Measurements from ENCODE around the gene PPFIA2. TPM values are rescaled to one million over a fixed set of nuclear protein-coding genes. Genes with fewer than 3 reads are reported as not detected.
"Not testable (repeated sequence)": the region's sequence is repeated elsewhere in the genome, so short reads cannot be mapped to it uniquely, and the experiment has no call there.

PPFIA2 gene
- total RNA-seq, 2 donors from 2014 or later = not detected

DNA sequence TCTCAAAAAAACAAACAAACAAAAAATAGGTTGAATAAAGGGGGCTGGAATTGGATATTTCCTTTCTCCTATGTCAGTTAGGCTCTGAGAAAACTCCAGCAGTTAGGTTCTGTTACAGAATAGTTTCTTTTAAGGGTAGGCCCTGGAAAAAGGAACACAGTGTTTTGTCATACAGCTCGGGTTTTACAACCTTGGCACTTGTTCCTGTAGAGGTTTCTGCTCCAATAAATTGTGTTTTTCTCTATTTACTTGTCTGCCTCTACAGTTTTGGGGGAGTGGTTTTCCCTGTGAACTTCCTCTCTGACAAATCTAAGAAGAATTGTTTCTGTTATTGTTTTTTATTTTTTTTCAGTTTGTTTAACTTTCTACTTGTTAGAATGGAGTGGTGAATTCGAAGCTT, 513.7 kb downstream of the PPFIA2 start:
- Mint-ChIP-seq H3K4me1 (ENCODE audit: low read depth) (no peaks in the 10 kb centered on the region), H3K9me3 (peaks cover 1 to 10% of the 10 kb centered on the region in 2 donors), H3K4me3 (no peak overlapping the region), H3K27ac (no peak overlapping the region), H3K36me3 (ENCODE audit: insufficient read depth in 2 of 2) (peaks cover 0 to 1% of the 10 kb centered on the region in 2 donors), H3K27me3 (ENCODE audit: low read depth) (no peaks in the 10 kb centered on the region)
- DNase-seq (no peak), ATAC-seq (replicated peaks in 1 of 2) (no peak)

DNA sequence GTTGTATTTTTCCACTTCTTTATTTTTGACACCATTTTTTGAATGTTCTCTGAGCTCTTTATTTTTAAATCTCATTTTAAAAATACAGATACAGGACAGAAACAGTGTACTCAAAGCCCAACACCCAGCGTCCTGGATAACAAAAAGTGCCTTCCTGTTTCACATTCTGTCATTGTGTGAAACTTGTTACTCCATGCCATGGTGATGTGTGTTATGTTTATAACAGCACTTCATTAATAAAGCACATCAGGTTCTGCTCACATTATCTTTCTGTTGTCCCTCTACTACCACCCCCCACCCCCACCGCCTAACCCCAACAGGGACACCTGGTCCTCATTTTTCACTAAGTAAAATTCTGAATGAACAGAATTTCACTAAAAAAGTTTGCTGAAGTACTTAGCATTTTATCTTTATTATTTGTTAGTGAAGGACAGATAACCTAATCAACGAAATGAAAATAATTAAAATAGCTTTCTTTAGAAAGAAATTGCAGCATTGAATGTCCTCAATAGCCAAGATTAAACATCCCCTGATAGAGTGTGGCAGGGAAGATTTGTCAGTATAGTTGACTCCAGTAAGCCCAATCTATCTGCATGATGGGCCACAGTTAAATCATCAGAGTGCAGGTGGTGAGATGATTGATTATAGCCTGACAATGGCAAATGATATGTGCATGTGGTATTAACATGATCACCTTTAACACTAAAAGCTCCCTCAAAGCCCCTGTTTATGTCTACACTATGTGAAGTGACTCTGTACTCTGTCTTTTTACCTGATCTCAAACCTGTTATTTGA, 527.4 kb downstream of the PPFIA2 start:
- DNase-seq = no peak
- H3K9me3 Mint-ChIP-seq = peaks cover 0 to 1% of the 10 kb centered on the region in 2 donors
- no peaks in the 10 kb centered on the region for H3K27me3 Mint-ChIP-seq (ENCODE audit: low read depth)
- H3K36me3 Mint-ChIP-seq (ENCODE audit: insufficient read depth in 2 of 2) = no peaks in the 10 kb centered on the region
- H3K27ac Mint-ChIP-seq = no peak overlapping the region
- H3K4me1 Mint-ChIP-seq (ENCODE audit: low read depth) = no peaks in the 10 kb centered on the region
- no peak for ATAC-seq (replicated peaks in 1 of 2)
- no peak overlapping the region for H3K4me3 Mint-ChIP-seq

DNA sequence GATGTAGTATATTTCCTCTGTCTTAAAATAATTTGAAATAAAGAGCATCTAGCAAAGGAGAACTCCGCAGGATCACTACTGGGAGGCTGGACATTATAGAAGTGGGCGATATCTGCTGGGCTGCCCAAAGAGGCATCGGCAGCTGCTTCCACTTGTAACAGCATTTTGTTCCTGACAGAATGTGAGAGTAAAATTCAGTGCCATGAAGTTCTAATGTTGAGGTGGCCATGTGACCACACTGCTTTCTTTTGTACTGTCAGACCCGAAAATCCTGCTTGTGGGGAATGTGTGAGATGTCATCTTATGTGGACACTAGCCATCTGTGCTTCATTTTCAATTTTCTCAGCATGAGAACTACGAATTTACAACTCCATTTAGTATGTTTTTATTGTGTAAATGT, 529.4 kb downstream of the PPFIA2 start:
- H3K27ac Mint-ChIP-seq = no peak overlapping the region
- no peaks in the 10 kb centered on the region for H3K36me3 Mint-ChIP-seq (ENCODE audit: insufficient read depth in 2 of 2)
- H3K9me3 Mint-ChIP-seq = peaks cover 0 to 1% of the 10 kb centered on the region in 2 donors
- ATAC-seq (replicated peaks in 1 of 2) = no peak
- no peak for DNase-seq
- no peaks in the 10 kb centered on the region for H3K4me1 Mint-ChIP-seq (ENCODE audit: low read depth)
- H3K4me3 Mint-ChIP-seq = no peak overlapping the region
- H3K27me3 Mint-ChIP-seq (ENCODE audit: low read depth) = no peaks in the 10 kb centered on the region

DNA sequence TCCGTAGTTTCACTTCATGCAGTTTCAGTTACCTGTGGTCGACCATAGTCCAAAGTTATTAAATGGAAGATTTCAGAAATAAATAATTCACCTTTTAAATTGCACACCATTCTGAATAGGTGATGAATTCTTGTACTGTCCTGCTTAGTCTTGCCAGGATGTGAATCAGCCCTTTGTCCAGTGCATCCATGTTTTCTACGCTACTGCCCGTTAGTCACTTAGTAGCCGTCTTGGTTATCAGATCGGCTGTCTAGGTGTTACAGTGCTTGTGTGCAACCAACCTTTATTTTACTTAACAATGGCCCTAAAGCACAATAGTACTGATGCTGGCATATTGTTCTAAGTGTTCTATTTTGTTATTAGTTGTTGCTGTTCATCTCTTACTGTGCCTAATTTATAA, 534.5 kb downstream of the PPFIA2 start:
- Mint-ChIP-seq H3K9me3 (peaks cover 0 to 1% of the 10 kb centered on the region in 2 donors), H3K27ac (no peak overlapping the region), H3K36me3 (ENCODE audit: insufficient read depth in 2 of 2) (no peaks in the 10 kb centered on the region), H3K4me1 (ENCODE audit: low read depth) (no peaks in the 10 kb centered on the region), H3K27me3 (ENCODE audit: low read depth) (no peaks in the 10 kb centered on the region), H3K4me3 (no peak overlapping the region)
- ATAC-seq (replicated peaks in 1 of 2) (no peak), DNase-seq (no peak)

DNA sequence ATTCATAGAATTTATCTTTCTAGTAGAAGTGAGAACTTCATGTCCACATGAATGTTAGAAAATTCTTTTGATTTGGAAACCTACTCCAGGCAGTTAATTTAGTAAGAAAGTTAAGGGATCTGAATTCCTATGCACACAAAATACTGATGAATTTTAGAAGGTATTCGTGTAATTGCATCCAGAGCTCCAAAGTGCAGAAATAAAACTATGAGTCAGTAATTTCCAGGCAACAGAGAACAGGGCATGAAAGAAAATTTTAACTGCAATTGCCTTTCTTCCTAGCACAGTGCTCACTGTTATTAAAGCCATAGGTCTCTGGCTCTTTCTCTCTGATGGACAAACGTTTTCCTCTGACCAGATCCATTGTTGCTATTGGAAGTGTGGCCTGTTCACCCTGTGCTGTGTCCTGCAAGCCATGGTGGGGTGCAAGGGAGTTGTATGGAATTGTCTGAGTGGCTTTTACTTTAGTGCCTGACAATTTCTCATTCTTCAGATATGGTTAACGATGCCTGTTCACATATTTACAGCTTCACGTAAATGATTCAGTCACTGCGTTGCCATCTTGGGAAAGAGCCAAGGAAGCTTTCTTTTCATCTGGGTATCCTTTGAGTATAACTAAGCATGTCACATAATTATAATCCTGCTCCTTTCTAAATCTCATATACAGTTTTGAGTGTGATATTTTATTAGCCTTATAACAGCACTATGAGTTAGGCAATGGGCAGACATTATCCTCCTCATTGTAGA, 536.1 kb downstream of the PPFIA2 start:
- Mint-ChIP-seq H3K27ac (no peak overlapping the region), H3K4me1 (ENCODE audit: low read depth) (no peaks in the 10 kb centered on the region), H3K27me3 (ENCODE audit: low read depth) (no peaks in the 10 kb centered on the region), H3K4me3 (no peak overlapping the region), H3K36me3 (ENCODE audit: insufficient read depth in 2 of 2) (no peaks in the 10 kb centered on the region), H3K9me3 (no peaks in the 10 kb centered on the region)
- DNase-seq (no peak), ATAC-seq (replicated peaks in 1 of 2) (no peak)

DNA sequence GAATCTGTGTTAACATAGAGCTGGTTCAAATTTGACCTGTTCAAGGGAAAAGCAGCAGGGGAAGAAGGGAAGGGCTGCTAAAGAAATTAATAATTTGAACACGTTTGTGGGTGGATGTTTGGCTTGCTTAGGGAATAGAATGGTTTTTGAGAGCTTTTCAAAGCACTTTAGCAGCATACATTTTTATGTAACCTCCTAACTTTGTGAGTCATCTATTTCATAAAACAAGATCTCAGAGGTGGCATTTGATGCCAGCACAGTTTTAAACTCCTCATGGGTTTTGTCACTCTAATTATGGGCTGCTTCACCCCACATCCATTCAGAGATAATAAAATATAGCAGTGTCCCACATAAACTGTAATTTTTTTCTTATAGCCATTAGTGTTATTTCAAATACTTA, 537.5 kb downstream of the PPFIA2 start:
- H3K4me3 Mint-ChIP-seq = no peak overlapping the region

GRCh38 chr12:81216739-81217138, 542.4 kb downstream of the PPFIA2 start:
- no peak for ATAC-seq (replicated peaks in 1 of 2)

More for the DNA sequence above, 537.5 kb downstream of the PPFIA2 start:
- H3K9me3 Mint-ChIP-seq = no peaks in the 10 kb centered on the region
- H3K27ac Mint-ChIP-seq = no peak overlapping the region
- no peaks in the 10 kb centered on the region for H3K27me3 Mint-ChIP-seq (ENCODE audit: low read depth)
- no peaks in the 10 kb centered on the region for H3K4me1 Mint-ChIP-seq (ENCODE audit: low read depth)
- ATAC-seq (replicated peaks in 1 of 2) = no peak
- DNase-seq = no peak
- H3K36me3 Mint-ChIP-seq (ENCODE audit: insufficient read depth in 2 of 2) = no peaks in the 10 kb centered on the region

DNA sequence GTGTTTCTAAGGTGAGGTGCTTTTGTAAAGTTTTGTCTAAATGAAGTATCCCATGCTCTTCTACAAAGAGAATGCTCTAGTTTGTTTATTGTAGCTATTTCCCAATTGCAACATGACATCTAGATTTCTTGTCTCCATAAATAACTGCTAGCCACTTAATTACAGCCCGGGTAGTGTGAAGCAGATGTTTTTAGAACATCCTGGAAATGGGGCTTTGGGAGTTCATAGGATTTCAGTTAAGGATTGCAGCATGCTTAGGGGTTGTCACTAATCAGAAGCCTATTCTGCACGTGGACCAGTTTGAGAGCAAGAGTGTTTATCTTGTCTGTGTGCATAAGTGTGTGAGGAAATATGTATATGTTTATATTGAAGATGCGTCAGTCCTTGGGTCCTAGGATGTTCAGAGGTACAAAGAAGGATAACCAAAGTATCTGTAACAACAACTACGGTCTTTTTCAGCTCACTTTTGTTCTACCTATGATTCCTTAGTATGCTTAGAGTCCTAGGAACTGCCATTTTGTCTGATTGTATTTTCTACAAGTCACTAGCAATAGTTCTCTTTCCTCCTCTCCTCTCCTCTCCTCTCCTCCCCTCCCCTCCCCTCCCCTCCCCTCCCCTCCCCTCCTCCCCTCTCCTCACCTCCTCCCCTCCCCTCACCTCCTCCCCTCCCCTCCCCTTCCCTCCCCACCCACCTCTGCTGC, 546.0 kb downstream of the PPFIA2 start:
- H3K9me3 Mint-ChIP-seq = peaks cover 0 to 5% of the 10 kb centered on the region in 2 donors
- no peaks in the 10 kb centered on the region for H3K27me3 Mint-ChIP-seq (ENCODE audit: low read depth)
- no peaks in the 10 kb centered on the region for H3K36me3 Mint-ChIP-seq (ENCODE audit: insufficient read depth in 2 of 2)
- no peaks in the 10 kb centered on the region for H3K4me1 Mint-ChIP-seq (ENCODE audit: low read depth)
- no peak overlapping the region for H3K4me3 Mint-ChIP-seq
- no peak overlapping the region for H3K27ac Mint-ChIP-seq
- ATAC-seq (replicated peaks in 1 of 2) = no peak
- no peak for DNase-seq

More at GRCh38 chr12:81216739-81217138, 542.4 kb downstream of the PPFIA2 start:
- no peaks in the 10 kb centered on the region for H3K36me3 Mint-ChIP-seq (ENCODE audit: insufficient read depth in 2 of 2)
- H3K4me1 Mint-ChIP-seq (ENCODE audit: low read depth) = no peaks in the 10 kb centered on the region
- no peak overlapping the region for H3K4me3 Mint-ChIP-seq
- DNase-seq = no peak
- H3K27me3 Mint-ChIP-seq (ENCODE audit: low read depth) = no peaks in the 10 kb centered on the region
- no peak overlapping the region for H3K27ac Mint-ChIP-seq
- peaks cover 0 to 5% of the 10 kb centered on the region in 2 donors for H3K9me3 Mint-ChIP-seq

DNA sequence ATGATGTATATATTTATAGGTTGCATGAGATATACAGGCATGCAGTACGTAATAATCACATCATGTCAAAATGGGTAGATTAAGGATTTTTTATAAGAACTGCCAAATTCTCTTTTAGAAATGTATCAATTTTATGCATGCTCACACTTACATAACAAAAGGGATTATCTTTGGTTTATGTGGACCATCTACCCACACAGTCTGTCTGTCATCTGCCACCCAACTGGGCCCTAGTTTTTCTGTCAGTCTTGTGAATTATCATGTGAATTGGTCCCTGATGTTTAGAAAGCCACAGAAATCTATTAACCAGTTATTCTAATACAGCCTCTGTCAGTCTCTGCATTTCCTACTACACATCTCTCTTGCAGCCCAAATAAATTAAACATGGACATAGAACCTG, 547.8 kb downstream of the PPFIA2 start:
- peaks cover 0 to 5% of the 10 kb centered on the region in 2 donors for H3K9me3 Mint-ChIP-seq
- no peak overlapping the region for H3K27ac Mint-ChIP-seq
- H3K36me3 Mint-ChIP-seq (ENCODE audit: insufficient read depth in 2 of 2) = no peaks in the 10 kb centered on the region
- H3K4me1 Mint-ChIP-seq (ENCODE audit: low read depth) = no peaks in the 10 kb centered on the region
- ATAC-seq (replicated peaks in 1 of 2) (no peak), DNase-seq (no peak)
- H3K4me3 Mint-ChIP-seq = no peak overlapping the region
- no peaks in the 10 kb centered on the region for H3K27me3 Mint-ChIP-seq (ENCODE audit: low read depth)

- H3K4me3 Mint-ChIP-seq; H3K27ac Mint-ChIP-seq; H3K27me3 Mint-ChIP-seq (ENCODE audit: low read depth); H3K9me3 Mint-ChIP-seq; DNase-seq; ATAC-seq (replicated peaks in 1 of 2); H3K4me1 Mint-ChIP-seq (ENCODE audit: low read depth); H3K36me3 Mint-ChIP-seq (ENCODE audit: insufficient read depth in 2 of 2): not testable (repeated sequence)
Measured at GRCh38 chr12:81209772-81210225, 549.4 kb downstream of the PPFIA2 start.

DNA sequence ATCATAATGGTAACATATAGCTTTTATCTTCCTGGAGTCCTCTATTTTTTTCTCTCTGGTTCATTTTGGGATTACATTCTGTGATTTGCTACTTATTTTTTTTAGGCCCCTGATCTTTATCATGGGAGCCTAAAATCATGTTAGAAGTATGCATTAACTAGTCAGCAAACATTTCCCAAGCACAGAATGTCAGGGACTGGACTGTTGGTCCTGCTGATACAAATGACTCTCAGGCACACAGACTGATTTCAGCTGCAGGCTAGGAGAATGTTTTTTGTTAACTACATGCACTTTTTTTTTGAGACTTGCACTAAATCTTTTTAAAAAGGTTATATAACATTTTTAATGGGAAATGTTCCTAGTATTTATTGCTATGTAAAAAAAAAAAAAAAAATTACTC, 550.1 kb downstream of the PPFIA2 start:
- Mint-ChIP-seq H3K4me3 (no peak overlapping the region), H3K27ac (no peak overlapping the region), H3K27me3 (ENCODE audit: low read depth) (no peaks in the 10 kb centered on the region), H3K4me1 (ENCODE audit: low read depth) (no peaks in the 10 kb centered on the region), H3K9me3 (peaks cover 0 to 5% of the 10 kb centered on the region in 2 donors), H3K36me3 (ENCODE audit: insufficient read depth in 2 of 2) (no peaks in the 10 kb centered on the region)
- DNase-seq = no peak
- ATAC-seq (replicated peaks in 1 of 2) = no peak

GRCh38 chr12:81208187-81208911, 550.8 kb downstream of the PPFIA2 start:
- no peaks in the 10 kb centered on the region for H3K36me3 Mint-ChIP-seq (ENCODE audit: insufficient read depth in 2 of 2)
- H3K27me3 Mint-ChIP-seq (ENCODE audit: low read depth) = no peaks in the 10 kb centered on the region
- ATAC-seq (replicated peaks in 1 of 2) = no peak
- H3K4me1 Mint-ChIP-seq (ENCODE audit: low read depth) = no peaks in the 10 kb centered on the region
- H3K27ac Mint-ChIP-seq = no peak overlapping the region
- H3K4me3 Mint-ChIP-seq = no peak overlapping the region
- DNase-seq = no peak
- H3K9me3 Mint-ChIP-seq = peaks cover 0 to 2% of the 10 kb centered on the region in 2 donors
